ENCODE data around the gene CDK13. TPM values are rescaled to one million over a fixed set of nuclear protein-coding genes. Genes with fewer than 3 reads are reported as not detected.
A peak's percentile ranks its signal among the peaks of the same experiment; 100 is the strongest.

Gene CDK13
- total RNA-seq, 1 donor = 109 TPM

- Histone ChIP-seq H3K79me2 (ENCODE audit: insufficient read depth, low read length) (peaks cover 13% of the 10 kb centered on the region), H3K4me3 (ENCODE audit: insufficient read depth, low read length) (no peak overlapping the region), H3K27ac (ENCODE audit: low read depth, low read length) (no peak overlapping the region), H3K27me3 (ENCODE audit: insufficient read depth, low read length) (no peaks in the 10 kb centered on the region), H3K4me2 (ENCODE audit: insufficient read depth, low read length) (no peak overlapping the region), H2AFZ (ENCODE audit: low read length) (no peak overlapping the region), H3K9me3 (ENCODE audit: low read depth, low read length) (no peaks in the 10 kb centered on the region), H4K20me1 (ENCODE audit: insufficient read depth, low read length) (peaks cover 7% of the 10 kb centered on the region), H3K36me3 (ENCODE audit: insufficient read depth, low read length) (peaks cover 4% of the 10 kb centered on the region), H3K4me1 (ENCODE audit: insufficient read depth, low read length) (no peaks in the 10 kb centered on the region)
- TF ChIP-seq CTCF (IDR thresholded peaks at IDR 0.05; ENCODE audit: extremely low read depth, low read depth, low read length) = no peak
- no peak for DNase-seq (ENCODE audit: insufficient read length, low spot score, missing footprints)
Observed at GRCh38 chr7:40019558-40019957, 69.5 kb downstream of the CDK13 start.

GRCh38 chr7:40024048-40024447 lies 74.0 kb downstream of the CDK13 start:
- Histone ChIP-seq H4K20me1 (ENCODE audit: insufficient read depth, low read length) (no peaks in the 10 kb centered on the region), H3K4me2 (ENCODE audit: insufficient read depth, low read length) (no peak overlapping the region), H3K36me3 (ENCODE audit: insufficient read depth, low read length) (no peaks in the 10 kb centered on the region), H3K4me3 (ENCODE audit: insufficient read depth, low read length) (no peak overlapping the region), H3K27ac (ENCODE audit: low read depth, low read length) (no peak overlapping the region), H3K9me3 (ENCODE audit: low read depth, low read length) (no peaks in the 10 kb centered on the region), H3K79me2 (ENCODE audit: insufficient read depth, low read length) (no peaks in the 10 kb centered on the region), H3K4me1 (ENCODE audit: insufficient read depth, low read length) (no peaks in the 10 kb centered on the region), H2AFZ (ENCODE audit: low read length) (no peak overlapping the region), H3K27me3 (ENCODE audit: insufficient read depth, low read length) (no peaks in the 10 kb centered on the region)
- no peak for TF ChIP-seq CTCF (IDR thresholded peaks at IDR 0.05; ENCODE audit: extremely low read depth, low read depth, low read length)
- DNase-seq (ENCODE audit: insufficient read length, low spot score, missing footprints) = no peak

- Histone ChIP-seq H4K20me1 (ENCODE audit: insufficient read depth, low read length) (no peaks in the 10 kb centered on the region), H3K9me3 (ENCODE audit: low read depth, low read length) (no peaks in the 10 kb centered on the region), H3K4me1 (ENCODE audit: insufficient read depth, low read length) (no peaks in the 10 kb centered on the region), H3K36me3 (ENCODE audit: insufficient read depth, low read length) (no peaks in the 10 kb centered on the region), H3K79me2 (ENCODE audit: insufficient read depth, low read length) (peaks cover 3% of the 10 kb centered on the region), H2AFZ (ENCODE audit: low read length) (no peak overlapping the region), H3K4me2 (ENCODE audit: insufficient read depth, low read length) (no peak overlapping the region), H3K27ac (ENCODE audit: low read depth, low read length) (no peak overlapping the region), H3K4me3 (ENCODE audit: insufficient read depth, low read length) (no peak overlapping the region), H3K27me3 (ENCODE audit: insufficient read depth, low read length) (no peaks in the 10 kb centered on the region)
- no peak for TF ChIP-seq CTCF (IDR thresholded peaks at IDR 0.05; ENCODE audit: extremely low read depth, low read depth, low read length)
- no peak for DNase-seq (ENCODE audit: insufficient read length, low spot score, missing footprints)
Observed at GRCh38 chr7:40024841-40025240, 74.8 kb downstream of the CDK13 start.

GRCh38 chr7:40027545-40027944 lies 77.5 kb downstream of the CDK13 start:
- TF ChIP-seq CTCF (IDR thresholded peaks at IDR 0.05; ENCODE audit: extremely low read depth, low read depth, low read length) = no peak
- Histone ChIP-seq H3K27ac (ENCODE audit: low read depth, low read length) (no peak overlapping the region), H3K9me3 (ENCODE audit: low read depth, low read length) (no peaks in the 10 kb centered on the region), H3K36me3 (ENCODE audit: insufficient read depth, low read length) (no peaks in the 10 kb centered on the region), H3K4me3 (ENCODE audit: insufficient read depth, low read length) (no peak overlapping the region), H2AFZ (ENCODE audit: low read length) (no peak overlapping the region), H4K20me1 (ENCODE audit: insufficient read depth, low read length) (peaks cover 2% of the 10 kb centered on the region), H3K79me2 (ENCODE audit: insufficient read depth, low read length) (peaks cover 17% of the 10 kb centered on the region), H3K4me1 (ENCODE audit: insufficient read depth, low read length) (no peaks in the 10 kb centered on the region), H3K4me2 (ENCODE audit: insufficient read depth, low read length) (no peak overlapping the region), H3K27me3 (ENCODE audit: insufficient read depth, low read length) (no peaks in the 10 kb centered on the region)
- DNase-seq (ENCODE audit: insufficient read length, low spot score, missing footprints) = peak; percentile 13
